ENCODE data around the gene ZNF385C.
"Not testable (repeated sequence)": the region's sequence is repeated elsewhere in the genome, so short reads cannot be mapped to it uniquely, and the experiment has no call there.

ZNF385C gene, protein sequence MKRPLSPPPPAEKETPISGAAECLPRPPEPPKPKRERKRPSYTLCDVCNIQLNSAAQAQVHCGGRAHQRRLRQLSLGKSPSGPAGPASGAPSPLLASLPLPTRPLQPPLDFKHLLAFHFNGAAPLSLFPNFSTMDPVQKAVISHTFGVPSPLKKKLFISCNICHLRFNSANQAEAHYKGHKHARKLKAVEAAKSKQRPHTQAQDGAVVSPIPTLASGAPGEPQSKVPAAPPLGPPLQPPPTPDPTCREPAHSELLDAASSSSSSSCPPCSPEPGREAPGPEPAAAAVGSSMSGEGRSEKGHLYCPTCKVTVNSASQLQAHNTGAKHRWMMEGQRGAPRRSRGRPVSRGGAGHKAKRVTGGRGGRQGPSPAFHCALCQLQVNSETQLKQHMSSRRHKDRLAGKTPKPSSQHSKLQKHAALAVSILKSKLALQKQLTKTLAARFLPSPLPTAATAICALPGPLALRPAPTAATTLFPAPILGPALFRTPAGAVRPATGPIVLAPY

DNA sequence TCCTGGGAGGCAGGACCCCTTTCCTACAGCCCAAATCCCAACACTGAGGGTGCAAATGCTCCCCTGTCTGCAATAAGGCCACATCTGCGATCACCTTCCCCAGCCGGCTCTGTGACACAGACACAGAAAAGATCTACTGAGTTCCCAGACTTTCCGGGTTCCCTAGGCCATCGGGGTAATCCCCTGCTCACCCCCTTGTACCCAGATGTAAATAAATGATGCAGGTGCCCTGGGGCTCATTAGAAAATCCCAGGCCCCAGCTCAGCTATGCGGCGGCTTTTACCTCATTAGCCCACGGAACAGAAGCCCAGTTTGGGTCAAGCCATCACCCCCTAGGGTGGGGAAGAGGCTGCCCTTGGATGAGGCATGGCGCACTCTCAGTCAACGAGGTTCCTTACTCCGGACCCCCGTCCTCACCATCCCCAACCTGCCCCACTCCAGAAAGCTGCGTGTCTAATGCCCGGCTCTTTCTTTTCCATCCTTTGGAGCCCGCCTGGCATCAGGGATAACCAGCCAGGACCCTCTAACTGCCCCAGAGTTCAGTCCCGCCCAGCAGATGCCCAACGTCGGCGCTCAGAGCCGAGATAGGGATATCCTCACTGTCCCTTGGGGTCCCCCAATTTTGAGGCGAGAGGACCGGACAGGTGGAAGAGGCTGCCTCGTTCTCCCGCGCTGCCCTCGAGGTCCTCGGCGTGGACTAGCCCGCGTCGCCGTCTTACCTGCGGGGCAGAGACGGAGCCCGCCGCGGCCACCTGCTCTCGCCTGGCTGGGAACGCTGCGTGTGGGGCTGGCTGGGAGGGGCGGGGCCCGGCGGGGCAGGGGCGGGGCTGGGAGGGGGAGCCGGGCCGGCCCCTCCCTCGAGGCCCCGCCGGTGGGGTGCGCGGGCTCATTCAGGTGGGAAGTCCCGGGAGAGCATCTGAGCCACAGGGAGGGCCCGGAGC is at the start of gene ZNF385C:
Gene ZNF385C (minus strand): TSS at position 783 of the 941 bp plus-strand sequence. CDS start 35,417 bp downstream, outside the sequence.
- H3K36me3 ChIP-seq, result peaks cover 0 to 8% (median 0%) of the 10 kb centered on the region in 3 donors
- peaks cover 0 to 13% (median 6%) of the 10 kb centered on the region in 4 donors for H3K4me1 ChIP-seq
- H3K9me3 ChIP-seq, result no peaks in the 10 kb centered on the region
- H3K4me3 ChIP-seq, result no peak within 1 kb of the TSS
- no peak within 1 kb of the TSS for H3K27ac ChIP-seq
- TF ChIP-seq, protein P1, sequence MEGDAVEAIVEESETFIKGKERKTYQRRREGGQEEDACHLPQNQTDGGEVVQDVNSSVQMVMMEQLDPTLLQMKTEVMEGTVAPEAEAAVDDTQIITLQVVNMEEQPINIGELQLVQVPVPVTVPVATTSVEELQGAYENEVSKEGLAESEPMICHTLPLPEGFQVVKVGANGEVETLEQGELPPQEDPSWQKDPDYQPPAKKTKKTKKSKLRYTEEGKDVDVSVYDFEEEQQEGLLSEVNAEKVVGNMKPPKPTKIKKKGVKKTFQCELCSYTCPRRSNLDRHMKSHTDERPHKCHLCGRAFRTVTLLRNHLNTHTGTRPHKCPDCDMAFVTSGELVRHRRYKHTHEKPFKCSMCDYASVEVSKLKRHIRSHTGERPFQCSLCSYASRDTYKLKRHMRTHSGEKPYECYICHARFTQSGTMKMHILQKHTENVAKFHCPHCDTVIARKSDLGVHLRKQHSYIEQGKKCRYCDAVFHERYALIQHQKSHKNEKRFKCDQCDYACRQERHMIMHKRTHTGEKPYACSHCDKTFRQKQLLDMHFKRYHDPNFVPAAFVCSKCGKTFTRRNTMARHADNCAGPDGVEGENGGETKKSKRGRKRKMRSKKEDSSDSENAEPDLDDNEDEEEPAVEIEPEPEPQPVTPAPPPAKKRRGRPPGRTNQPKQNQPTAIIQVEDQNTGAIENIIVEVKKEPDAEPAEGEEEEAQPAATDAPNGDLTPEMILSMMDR (IDR thresholded peaks at IDR 0.05), result no peak
- intact Hi-C loops (cut with DNase I; ENCODE audit: low total_unique reads), result no loop called here
- peaks cover 0 to 44% of the 10 kb centered on the region in 2 donors for H3K27me3 ChIP-seq
- no peak for DNase-seq

DNA sequence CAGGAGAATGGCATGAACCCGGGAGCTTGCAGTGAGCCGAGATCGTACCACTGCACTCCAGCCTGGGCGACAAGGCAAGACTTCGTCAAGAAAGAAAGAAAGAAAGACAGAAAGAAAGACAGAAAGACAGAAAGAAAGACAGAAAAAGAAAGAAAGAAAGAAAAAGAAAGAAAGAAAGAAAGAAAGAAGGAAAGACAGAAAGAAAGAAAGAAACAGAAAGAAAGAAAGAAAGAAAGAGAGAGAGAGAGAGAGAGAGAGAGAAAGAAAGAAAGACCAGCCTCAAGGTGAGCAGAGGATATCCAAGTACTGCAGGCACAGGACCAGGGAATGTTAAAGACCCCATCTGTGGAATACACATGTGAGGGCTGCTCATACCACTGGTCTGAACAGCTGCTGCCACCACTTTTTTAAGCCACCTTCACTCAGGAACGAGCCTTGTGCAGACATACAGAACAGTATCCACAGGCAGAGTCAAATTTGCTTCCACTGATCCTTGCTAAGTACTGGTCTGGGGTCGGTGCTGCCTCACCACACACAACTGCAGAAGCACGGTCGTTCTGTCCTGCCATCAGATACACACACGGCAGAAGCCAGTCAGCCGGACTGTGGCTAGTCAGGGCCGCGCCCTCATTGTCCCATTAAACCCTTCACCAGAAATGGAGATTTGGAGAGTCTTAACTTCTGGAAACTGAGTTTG is 48.8 kb upstream of the ZNF385C start:
- intact Hi-C loops (cut with DNase I; ENCODE audit: low total_unique reads), result no loop called here
- no peak for DNase-seq

DNA sequence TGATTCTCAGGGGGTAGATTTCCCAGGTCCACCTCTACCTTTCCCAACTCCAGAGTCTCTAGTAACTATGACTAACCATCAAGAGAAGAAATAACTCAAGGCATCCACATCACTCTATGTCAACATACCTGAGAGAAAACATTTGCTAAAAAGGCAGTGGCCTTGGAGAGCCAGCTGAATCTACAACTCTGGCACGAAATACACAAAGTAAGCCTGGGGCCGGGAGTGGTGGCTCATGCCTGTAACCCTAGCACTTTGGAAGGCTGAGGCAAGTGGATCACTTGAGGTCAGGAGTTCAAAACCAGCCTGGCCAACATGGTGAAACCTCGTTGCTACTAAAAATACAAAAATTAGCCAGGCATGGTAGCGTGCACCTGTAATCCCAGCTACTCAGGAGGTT is 44.9 kb upstream of the ZNF385C start:
- Histone ChIP-seq H3K4me1 (peaks cover 0 to 46% (median 24%) of the 10 kb centered on the region in 4 donors), H3K36me3 (peaks cover 4 to 49% (median 9%) of the 10 kb centered on the region in 3 donors)
- H3K27ac ChIP-seq; DNase-seq; H3K9me3 ChIP-seq; H3K4me3 ChIP-seq; H3K27me3 ChIP-seq; intact Hi-C loops (cut with DNase I; ENCODE audit: low total_unique reads): not testable (repeated sequence)

More for the DNA sequence above, 48.8 kb upstream of the ZNF385C start:
- H3K36me3 ChIP-seq, result peaks cover 0 to 49% (median 17%) of the 10 kb centered on the region in 3 donors
- no peaks in the 10 kb centered on the region for H3K27me3 ChIP-seq
- peaks cover 0 to 26% (median 17%) of the 10 kb centered on the region in 4 donors for H3K4me1 ChIP-seq
- no peaks in the 10 kb centered on the region for H3K9me3 ChIP-seq
- H3K4me3 ChIP-seq, result no peak overlapping the region
- TF ChIP-seq, protein P1 (IDR thresholded peaks at IDR 0.05), result no peak
- no peak overlapping the region for H3K27ac ChIP-seq

DNA sequence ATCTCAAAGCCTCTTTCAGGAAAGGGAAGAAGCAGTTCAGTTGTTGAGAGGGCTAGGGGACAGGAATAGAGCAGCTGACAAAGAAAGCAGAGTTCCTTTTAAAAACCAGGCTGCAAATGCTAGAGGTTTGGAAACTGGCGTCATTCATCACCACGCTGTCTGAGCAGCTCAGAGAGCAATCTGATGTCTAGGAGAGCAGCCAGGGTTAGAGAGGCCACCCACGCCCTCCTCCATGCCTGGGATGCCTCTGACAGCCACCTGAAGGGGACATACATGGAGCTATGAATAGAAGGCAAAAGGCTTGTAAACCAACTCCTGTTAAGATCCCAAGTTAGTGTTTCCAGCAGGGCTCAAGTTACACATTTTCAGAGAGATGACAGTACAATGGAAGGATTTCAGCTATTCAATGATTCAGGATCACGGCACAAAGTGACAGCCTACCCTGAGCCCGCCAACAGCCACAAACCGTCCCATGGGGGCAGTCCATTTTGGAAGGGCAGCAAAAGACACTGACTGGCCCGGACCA is 44.2 kb upstream of the ZNF385C start:
- no peak overlapping the region for H3K4me3 ChIP-seq
- peaks cover 0 to 46% (median 25%) of the 10 kb centered on the region in 4 donors for H3K4me1 ChIP-seq
- TF ChIP-seq, protein P1 (IDR thresholded peaks at IDR 0.05), result no peak
- peaks cover 4 to 43% (median 9%) of the 10 kb centered on the region in 3 donors for H3K36me3 ChIP-seq
- intact Hi-C loops (cut with DNase I; ENCODE audit: low total_unique reads), result no loop called here
- no peaks in the 10 kb centered on the region for H3K27me3 ChIP-seq
- H3K27ac ChIP-seq, result peak overlapping the region in 1 of 2 donors; percentile 27
- no peaks in the 10 kb centered on the region for H3K9me3 ChIP-seq
- no peak for DNase-seq

DNA sequence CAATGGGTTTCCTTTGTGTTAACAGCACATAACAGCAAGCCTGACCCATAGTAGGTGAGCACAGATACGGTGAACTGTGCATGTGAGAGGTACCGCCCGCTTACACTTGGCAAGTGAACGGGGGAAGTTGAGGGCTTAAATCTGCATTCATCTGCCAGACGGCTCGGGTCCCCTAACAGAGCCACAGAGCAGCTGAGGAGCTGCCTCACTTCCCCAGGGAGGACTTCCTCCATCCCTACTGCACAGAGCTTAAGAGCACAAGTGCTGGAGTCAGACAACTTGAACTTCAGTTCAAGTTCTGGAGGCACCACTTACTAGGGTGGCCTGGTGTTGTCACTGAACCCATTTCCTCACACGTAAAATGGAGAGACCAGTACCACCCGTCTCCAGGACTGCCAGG is 43.1 kb upstream of the ZNF385C start:
- TF ChIP-seq, protein P1 (IDR thresholded peaks at IDR 0.05), result no peak
- H3K36me3 ChIP-seq, result peaks cover 4 to 43% (median 12%) of the 10 kb centered on the region in 3 donors
- H3K9me3 ChIP-seq, result no peaks in the 10 kb centered on the region
- DNase-seq, result no peak
- H3K27ac ChIP-seq, result no peak overlapping the region
- intact Hi-C loops (cut with DNase I; ENCODE audit: low total_unique reads), result no loop called here
- no peaks in the 10 kb centered on the region for H3K27me3 ChIP-seq
- peaks cover 0 to 49% (median 27%) of the 10 kb centered on the region in 4 donors for H3K4me1 ChIP-seq
- H3K4me3 ChIP-seq, result no peak overlapping the region

DNA sequence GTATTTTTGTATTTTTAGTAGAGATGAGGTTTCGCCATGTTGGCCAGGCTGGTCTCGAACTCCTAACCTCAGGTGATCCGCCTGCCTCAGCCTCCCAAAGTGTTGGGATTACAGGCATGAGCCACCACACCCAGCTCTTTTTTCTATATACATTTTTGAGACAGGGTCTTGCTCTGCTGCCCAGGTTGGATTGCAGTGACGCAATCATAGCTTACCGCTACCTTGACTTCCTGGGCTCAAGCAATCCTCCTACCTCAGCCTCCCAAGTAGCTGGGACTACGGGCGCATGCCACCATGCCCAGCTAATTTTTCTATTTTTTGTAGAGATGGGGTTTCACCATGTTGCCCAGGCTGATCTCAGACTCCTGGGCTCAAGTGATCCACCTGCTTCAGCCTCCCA is 42.4 kb upstream of the ZNF385C start:
- peaks cover 4 to 36% (median 13%) of the 10 kb centered on the region in 3 donors for H3K36me3 ChIP-seq
- H3K27me3 ChIP-seq; H3K27ac ChIP-seq; DNase-seq; H3K4me3 ChIP-seq; H3K9me3 ChIP-seq; intact Hi-C loops (cut with DNase I; ENCODE audit: low total_unique reads): not testable (repeated sequence)
- peaks cover 0 to 55% (median 29%) of the 10 kb centered on the region in 4 donors for H3K4me1 ChIP-seq
